Hepatocyte (in vitro differentiated cells): ENCODE measurements around the gene LASP1. TPM values are rescaled to one million over a fixed set of nuclear protein-coding genes. Genes with fewer than 3 reads are reported as not detected.

Source experiments
- DNase-seq: peaks from one replicate; pipeline ENCODE4 v3.0.0-alpha.2; 2016; ENCODE audit warnings: low spot score
- H2AFZ ChIP-seq: fragments of 200-600 bp; sonication (generic); 2 replicates; pipeline ENCODE4 v1.6.0; 2016; ENCODE audit warnings: antibody characterized with exemption, mild to moderate bottlenecking
- H3K27ac ChIP-seq: fragments of 200-600 bp; sonication (generic); 2 replicates; pipeline ENCODE4 v1.5.1; 2016; ENCODE audit warnings: mild to moderate bottlenecking
- H3K27me3 ChIP-seq: fragments of 200-600 bp; sonication (generic); 2 replicates; pipeline ENCODE4 v1.6.1; 2016
- H3K36me3 ChIP-seq: fragments of 200-600 bp; sonication (generic); replicated peaks from 2 replicates; pipeline ENCODE4 v1.5.1; 2016; ENCODE audit warnings: low read depth; ENCODE audit not compliant: insufficient read depth
- H3K4me1 ChIP-seq: fragments of 200-600 bp; sonication (generic); 2 replicates; pipeline ENCODE4 v1.5.1; 2016; ENCODE audit warnings: mild to moderate bottlenecking, moderate library complexity; ENCODE audit not compliant: insufficient read depth
- H3K4me2 ChIP-seq: fragments of 200-600 bp; sonication (generic); 2 replicates; pipeline ENCODE4 v1.6.0; 2016
- H3K4me3 ChIP-seq: fragments of 200-600 bp; sonication (generic); 2 replicates; pipeline ENCODE4 v1.5.1; 2016; ENCODE audit warnings: mild to moderate bottlenecking
- H3K79me2 ChIP-seq: fragments of 200-600 bp; sonication (generic); 2 replicates; pipeline ENCODE4 v1.6.0; 2017; ENCODE audit warnings: mild to moderate bottlenecking
- H3K9me2 ChIP-seq: fragments of 200-600 bp; sonication (generic); replicated peaks from 2 replicates; pipeline ENCODE4 v1.6.0; 2017; ENCODE audit warnings: mild to moderate bottlenecking; ENCODE audit not compliant: insufficient read depth
- H3K9me3 ChIP-seq: fragments of 200-600 bp; sonication (generic); 2 replicates; pipeline ENCODE4 v1.5.1; 2016; ENCODE audit warnings: low read depth, mild to moderate bottlenecking
- H4K20me1 ChIP-seq: fragments of 200-600 bp; sonication (generic); 2 replicates; pipeline ENCODE4 v1.6.0; 2016; ENCODE audit warnings: mild to moderate bottlenecking; ENCODE audit not compliant: insufficient read depth, poor library complexity, severe bottlenecking
- EZH2 ChIP-seq: fragments of 200-600 bp; sonication (generic); IDR thresholded peaks from 2 replicates; pipeline ENCODE4 v1.6.1; 2016; ENCODE audit warnings: antibody characterized with exemption, mild to moderate bottlenecking, borderline replicate concordance
- EZH2phosphoT487 ChIP-seq: fragments of 200-600 bp; sonication (generic); IDR thresholded peaks from one replicate; pipeline ENCODE4 v1.6.1; 2018; ENCODE audit warnings: antibody characterized with exemption, mild to moderate bottlenecking, low read depth, moderate library complexity; ENCODE audit not compliant: unreplicated experiment, severe bottlenecking
- WGBS: methylation state at CpG from one replicate; pipeline ENCODE4 v1.1.6; 2016; ENCODE audit warnings: low lambda C conversion rate; ENCODE audit errors: missing lambda C conversion rate; 5-methylcytosine and 5-hydroxymethylcytosine counted together
- polyA plus RNA-seq: library from polyadenylated mRNA; unstranded; fragments of >200 nt; fragmentation: Nextera tagmentation; extraction: Ambion mirVana; gene quantifications from 2 replicates; pipeline ENCODE4 v1.2.1, GENCODE V29; 2016
- total RNA-seq: library from RNA; depleted of rRNA; stranded (reverse); fragments of >200 nt; gene quantifications from 2 replicates; pipeline ENCODE4 v1.2.3, GENCODE V29; 2014
- TF ChIP-seq, protein P1 (sequence below): fragments of 200-600 bp; sonication (generic); IDR thresholded peaks from 2 replicates; pipeline ENCODE4 v1.5.1; 2016; ENCODE audit warnings: antibody characterized with exemption, mild to moderate bottlenecking; ENCODE audit not compliant: poor library complexity

The LASP1 gene, protein sequence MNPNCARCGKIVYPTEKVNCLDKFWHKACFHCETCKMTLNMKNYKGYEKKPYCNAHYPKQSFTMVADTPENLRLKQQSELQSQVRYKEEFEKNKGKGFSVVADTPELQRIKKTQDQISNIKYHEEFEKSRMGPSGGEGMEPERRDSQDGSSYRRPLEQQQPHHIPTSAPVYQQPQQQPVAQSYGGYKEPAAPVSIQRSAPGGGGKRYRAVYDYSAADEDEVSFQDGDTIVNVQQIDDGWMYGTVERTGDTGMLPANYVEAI
- total RNA-seq (214 and 238 TPM in 2 replicates), polyA plus RNA-seq (131 and 141 TPM in 2 replicates)

DNA sequence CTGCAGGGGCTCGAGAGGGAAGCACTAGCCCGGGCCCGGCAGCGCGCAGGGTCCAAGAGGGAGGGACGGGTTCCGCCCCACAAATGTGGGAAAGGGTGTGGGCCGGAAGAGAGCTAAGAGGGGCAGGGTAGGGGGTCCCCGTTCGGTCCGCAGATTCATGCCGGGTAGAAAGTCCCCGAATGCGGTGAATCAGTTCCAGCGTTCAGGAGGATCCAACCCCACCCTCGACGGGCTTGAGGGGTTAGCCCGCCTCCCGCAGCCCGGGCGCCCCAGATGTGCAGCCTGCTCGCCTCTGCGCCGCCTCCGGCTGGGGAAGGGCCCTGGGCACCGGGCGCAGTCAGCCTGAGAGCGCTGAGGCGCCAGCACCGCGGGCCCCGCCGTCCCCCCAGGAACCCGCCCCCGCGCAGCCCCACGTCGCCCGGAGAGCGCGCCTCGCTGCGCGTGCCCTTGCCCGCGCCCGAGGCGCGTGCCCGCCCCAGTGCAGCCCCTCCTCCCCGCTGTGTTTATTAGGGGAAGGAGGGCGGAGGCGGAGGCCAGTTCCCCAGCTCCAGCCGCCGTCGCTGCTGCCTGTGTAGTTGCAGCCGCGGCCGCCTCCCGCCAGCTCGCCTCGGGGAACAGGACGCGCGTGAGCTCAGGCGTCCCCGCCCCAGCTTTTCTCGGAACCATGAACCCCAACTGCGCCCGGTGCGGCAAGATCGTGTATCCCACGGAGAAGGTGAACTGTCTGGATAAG is at the start of gene LASP1:
Gene LASP1, plus strand, starts transcription at position 533 of the 733 bp plus-strand sequence. Its CDS starts 132 bp downstream, at position 665.
- no peaks in the 10 kb centered on the region for H3K9me3 ChIP-seq
- H3K9me2 ChIP-seq: no peaks in the 10 kb centered on the region
- H3K27ac ChIP-seq: peak within 1 kb of the TSS; percentile 99
- H3K4me3 ChIP-seq: peak within 1 kb of the TSS; percentile 98
- H3K4me2 ChIP-seq: peak within 1 kb of the TSS; percentile 89
- peak; percentile 96 for DNase-seq
- H2AFZ ChIP-seq: peak within 1 kb of the TSS; percentile 91
- peaks cover 27% of the 10 kb centered on the region for H3K4me1 ChIP-seq
- H3K79me2 ChIP-seq: peaks cover 47% of the 10 kb centered on the region
- TF ChIP-seq EZH2phosphoT487: no peak
- peaks cover 31% of the 10 kb centered on the region for H4K20me1 ChIP-seq
- under 1% methylated on average over 48 of the region's 73 CpGs for WGBS
- H3K27me3 ChIP-seq: no peaks in the 10 kb centered on the region
- H3K36me3 ChIP-seq: no peaks in the 10 kb centered on the region

GRCh38 chr17:38824899-38825761 is 44.7 kb upstream of the LASP1 start, which contains the start of gene CWC25:
TSS of gene CWC25 (minus strand) at chr17:38825321. CDS start at chr17:38825183, 138 bp downstream.
- no peaks in the 10 kb centered on the region for H3K9me3 ChIP-seq
- H3K27me3 ChIP-seq: no peaks in the 10 kb centered on the region
- H4K20me1 ChIP-seq: no peaks in the 10 kb centered on the region
- peak within 1 kb of the TSS; percentile 94 for H3K4me2 ChIP-seq
- peak within 1 kb of the TSS; percentile 99 for H3K27ac ChIP-seq
- WGBS: 3% methylated on average over 49 of the region's 55 CpGs
- H3K36me3 ChIP-seq: no peaks in the 10 kb centered on the region
- peak; percentile 94 for DNase-seq
- peaks cover 13% of the 10 kb centered on the region for H3K4me1 ChIP-seq
- no peaks in the 10 kb centered on the region for H3K9me2 ChIP-seq
- peaks cover 45% of the 10 kb centered on the region for H3K79me2 ChIP-seq
- H2AFZ ChIP-seq: peak within 1 kb of the TSS; percentile 79
- TF ChIP-seq EZH2phosphoT487 (no peak), EZH2 (no peak)
- TF ChIP-seq, protein P1, sequence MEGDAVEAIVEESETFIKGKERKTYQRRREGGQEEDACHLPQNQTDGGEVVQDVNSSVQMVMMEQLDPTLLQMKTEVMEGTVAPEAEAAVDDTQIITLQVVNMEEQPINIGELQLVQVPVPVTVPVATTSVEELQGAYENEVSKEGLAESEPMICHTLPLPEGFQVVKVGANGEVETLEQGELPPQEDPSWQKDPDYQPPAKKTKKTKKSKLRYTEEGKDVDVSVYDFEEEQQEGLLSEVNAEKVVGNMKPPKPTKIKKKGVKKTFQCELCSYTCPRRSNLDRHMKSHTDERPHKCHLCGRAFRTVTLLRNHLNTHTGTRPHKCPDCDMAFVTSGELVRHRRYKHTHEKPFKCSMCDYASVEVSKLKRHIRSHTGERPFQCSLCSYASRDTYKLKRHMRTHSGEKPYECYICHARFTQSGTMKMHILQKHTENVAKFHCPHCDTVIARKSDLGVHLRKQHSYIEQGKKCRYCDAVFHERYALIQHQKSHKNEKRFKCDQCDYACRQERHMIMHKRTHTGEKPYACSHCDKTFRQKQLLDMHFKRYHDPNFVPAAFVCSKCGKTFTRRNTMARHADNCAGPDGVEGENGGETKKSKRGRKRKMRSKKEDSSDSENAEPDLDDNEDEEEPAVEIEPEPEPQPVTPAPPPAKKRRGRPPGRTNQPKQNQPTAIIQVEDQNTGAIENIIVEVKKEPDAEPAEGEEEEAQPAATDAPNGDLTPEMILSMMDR: no peak
- peak within 1 kb of the TSS; percentile 86 for H3K4me3 ChIP-seq

GRCh38 chr17:38825762-38826247 is 44.1 kb upstream of the LASP1 start:
- no peaks in the 10 kb centered on the region for H4K20me1 ChIP-seq
- no peaks in the 10 kb centered on the region for H3K27me3 ChIP-seq
- H3K27ac ChIP-seq: peak overlapping the region; percentile 99
- H3K36me3 ChIP-seq: no peaks in the 10 kb centered on the region
- H3K9me2 ChIP-seq: no peaks in the 10 kb centered on the region
- H3K9me3 ChIP-seq: no peaks in the 10 kb centered on the region
- H3K4me1 ChIP-seq: peaks cover 13% of the 10 kb centered on the region
- peak overlapping the region; percentile 33 for H3K4me3 ChIP-seq
- TF ChIP-seq EZH2: no peak
- TF ChIP-seq, protein P1: no peak
- no peak for TF ChIP-seq EZH2phosphoT487
- no peak for DNase-seq
- peaks cover 40% of the 10 kb centered on the region for H3K79me2 ChIP-seq
- H3K4me2 ChIP-seq: peak overlapping the region; percentile 84
- 96% methylated on average over 17 of the region's 17 CpGs for WGBS
- H2AFZ ChIP-seq: peak overlapping the region; percentile 67
